Esophagus squamous epithelium (tissue), 5 donors: ENCODE results near the gene NEMP1. TPM values are rescaled to one million over a fixed set of nuclear protein-coding genes. Genes with fewer than 3 reads are reported as not detected.
"Not testable (repeated sequence)": the region's sequence is repeated elsewhere in the genome, so short reads cannot be mapped to it uniquely, and the experiment has no call there.

Experiments
- DNase-seq: peaks from one replicate; lab custom pipeline; 2025; lab: John Stamatoyannopoulos, UW
- H3K27ac ChIP-seq, 4 donors: fragments of 200-600 bp; sonication (generic); one replicate each; pipeline ENCODE4 v1.5.1; 2016 to 2019; ENCODE audit warnings: mild to moderate bottlenecking in 1 of 4
- H3K27me3 ChIP-seq, 4 donors: fragments of 200-600 bp; sonication (generic); 1 replicate in 3 of 4; 2 replicates in 1 of 4; pipeline versions ENCODE4 v1.5.1 to v1.6.0; 2017 to 2021; ENCODE audit warnings: antibody characterized with exemption in 1 of 4
- H3K36me3 ChIP-seq, 3 donors: fragments of 200-600 bp; sonication (generic); one replicate each; pipeline ENCODE4 v1.5.1; 2016 to 2019
- H3K4me1 ChIP-seq, 3 donors: fragments of 200-600 bp; sonication (generic); one replicate each; pipeline ENCODE4 v1.5.1; 2017 to 2019
- H3K4me3 ChIP-seq, 4 donors: fragments of 200-600 bp; sonication (generic); 1 replicate in 3 of 4; 2 replicates in 1 of 4; pipeline ENCODE4 v1.5.1; 2016 to 2019; ENCODE audit warnings: mild to moderate bottlenecking in 2 of 4, moderate library complexity in 1 of 4
- H3K9me3 ChIP-seq, 3 donors: fragments of 200-600 bp; sonication (generic); one replicate each; pipeline ENCODE4 v1.5.1; 2016 to 2019
- POLR2A ChIP-seq, 4 donors: fragments of 450-650 bp; IDR thresholded peaks; one replicate each; pipeline ENCODE4 v1.6.1; 2017; ENCODE audit warnings: antibody characterized with exemption in 4 of 4, mild to moderate bottlenecking in 4 of 4, moderate library complexity in 3 of 4
- whole genome bisulfite sequencing, 2 donors: methylation state at CpG; one replicate each; pipeline ENCODE4 v1.1.5; 2018; 5-methylcytosine and 5-hydroxymethylcytosine counted together
- intact Hi-C: fragments of 100-400 bp; cut with DNase I; formaldehyde crosslinking; loops from one replicate; pipeline ENCODE4 v1.15.0; 2022
- total RNA-seq, 4 donors: library from RNA; depleted of rRNA; stranded (reverse); fragments of >200 nt; gene quantifications; one replicate each; pipeline ENCODE4 v1.1.0, GENCODE V29; 2016
- TF ChIP-seq, protein P1 (sequence below), 6 experiments: fragments of 450-650 bp in 4 of 6; fragments of 200-600 bp in 2 of 6; sonication (generic) in 2 of 6; IDR thresholded peaks; one replicate each; pipeline ENCODE4 v1.5.1; 2016 to 2019; ENCODE audit warnings: antibody characterized with exemption in 6 of 6, mild to moderate bottlenecking in 4 of 6, moderate library complexity in 4 of 6
- donor health status: DM: yes; HTN: yes; CAD: no.

NEMP1 gene
- total RNA-seq, 4 donors from 2014 or later: 4.1 to 7.6 (median 6.7) TPM

DNA sequence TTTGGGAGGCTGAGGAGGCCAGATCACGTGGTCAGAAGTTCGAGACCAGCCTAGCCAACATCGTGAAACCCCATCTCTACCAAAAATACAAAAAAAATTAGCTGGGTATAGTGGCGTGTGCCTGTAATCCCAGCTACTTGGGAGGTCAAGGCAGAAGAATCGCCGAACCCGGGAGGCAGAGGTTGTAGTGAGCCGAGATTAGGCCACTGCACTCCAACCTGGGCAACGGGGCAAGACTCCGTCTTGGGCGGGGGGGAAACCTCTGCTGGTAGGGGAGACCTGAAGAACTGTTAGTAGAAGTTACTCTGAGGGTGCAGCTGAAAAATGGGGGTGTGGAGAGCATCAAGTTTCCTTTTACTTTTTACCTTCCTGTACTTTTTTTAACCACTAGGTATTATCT, 47.5 kb upstream of the NEMP1 start:
- 94% methylated on average over 11 of the region's 11 CpGs for WGBS, 2 donors
- intact Hi-C loops: loop anchor here (2.0 kb wide), 1 partner anchor 57 kb away; no protein-coding TSS in a partner anchor
- Histone ChIP-seq H3K27ac (peak overlapping the region in 3 of 4 donors; percentile 98 to 100 (median 98)), H3K36me3 (no peaks in the 10 kb centered on the region), H3K9me3 (no peaks in the 10 kb centered on the region), H3K4me1 (peaks cover 20 to 53% (median 32%) of the 10 kb centered on the region in 3 donors), H3K4me3 (no peak overlapping the region), H3K27me3 (peaks cover 0 to 13% (median 0%) of the 10 kb centered on the region in 4 donors)
- no peak for TF ChIP-seq POLR2A (IDR thresholded peaks at IDR 0.05)
- TF ChIP-seq, protein P1, sequence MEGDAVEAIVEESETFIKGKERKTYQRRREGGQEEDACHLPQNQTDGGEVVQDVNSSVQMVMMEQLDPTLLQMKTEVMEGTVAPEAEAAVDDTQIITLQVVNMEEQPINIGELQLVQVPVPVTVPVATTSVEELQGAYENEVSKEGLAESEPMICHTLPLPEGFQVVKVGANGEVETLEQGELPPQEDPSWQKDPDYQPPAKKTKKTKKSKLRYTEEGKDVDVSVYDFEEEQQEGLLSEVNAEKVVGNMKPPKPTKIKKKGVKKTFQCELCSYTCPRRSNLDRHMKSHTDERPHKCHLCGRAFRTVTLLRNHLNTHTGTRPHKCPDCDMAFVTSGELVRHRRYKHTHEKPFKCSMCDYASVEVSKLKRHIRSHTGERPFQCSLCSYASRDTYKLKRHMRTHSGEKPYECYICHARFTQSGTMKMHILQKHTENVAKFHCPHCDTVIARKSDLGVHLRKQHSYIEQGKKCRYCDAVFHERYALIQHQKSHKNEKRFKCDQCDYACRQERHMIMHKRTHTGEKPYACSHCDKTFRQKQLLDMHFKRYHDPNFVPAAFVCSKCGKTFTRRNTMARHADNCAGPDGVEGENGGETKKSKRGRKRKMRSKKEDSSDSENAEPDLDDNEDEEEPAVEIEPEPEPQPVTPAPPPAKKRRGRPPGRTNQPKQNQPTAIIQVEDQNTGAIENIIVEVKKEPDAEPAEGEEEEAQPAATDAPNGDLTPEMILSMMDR (IDR thresholded peaks at IDR 0.05): no peak
- no peak for DNase-seq

DNA sequence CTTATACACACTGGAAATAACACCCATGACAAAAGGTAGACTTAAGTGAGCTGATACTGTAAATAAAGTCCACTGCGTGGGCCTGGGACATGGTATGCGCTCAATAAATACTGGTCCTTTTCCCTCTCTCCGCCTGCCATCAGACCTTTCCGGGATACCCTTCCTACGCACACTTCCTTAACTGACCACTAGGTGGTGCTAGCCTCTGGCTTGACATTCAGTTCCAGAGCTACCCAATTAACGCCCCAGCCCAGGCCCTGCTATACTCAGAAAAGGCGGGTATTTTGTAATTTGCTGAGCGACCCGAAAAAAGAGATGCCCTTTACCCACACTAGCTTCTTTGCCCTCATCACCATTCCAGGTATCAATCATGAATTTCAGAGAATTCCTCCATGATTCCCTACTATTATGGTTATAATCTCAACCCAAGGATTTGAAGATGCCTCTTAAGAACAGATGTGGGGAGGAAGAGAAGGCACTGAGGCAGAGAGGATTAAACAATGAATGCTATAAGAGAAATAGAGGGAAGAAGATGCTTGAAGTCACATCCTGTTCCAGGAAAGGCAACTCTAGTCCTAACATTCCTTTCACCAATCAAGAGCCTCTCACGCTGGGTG, 45.8 kb upstream of the NEMP1 start:
- Histone ChIP-seq H3K27ac (no peak overlapping the region), H3K36me3 (no peaks in the 10 kb centered on the region), H3K9me3 (no peaks in the 10 kb centered on the region), H3K4me3 (no peak overlapping the region), H3K27me3 (peaks cover 0 to 10% (median 0%) of the 10 kb centered on the region in 4 donors), H3K4me1 (peaks cover 8 to 36% (median 19%) of the 10 kb centered on the region in 3 donors)
- TF ChIP-seq, protein P1 (IDR thresholded peaks at IDR 0.05): peak; percentile 94 to 98 (median 96)
- TF ChIP-seq POLR2A (IDR thresholded peaks at IDR 0.05): no peak
- DNase-seq: no peak
- WGBS, 2 donors: 13 to 16% methylated on average over 10 of the region's 10 CpGs
- intact Hi-C loops: no loop called here

DNA sequence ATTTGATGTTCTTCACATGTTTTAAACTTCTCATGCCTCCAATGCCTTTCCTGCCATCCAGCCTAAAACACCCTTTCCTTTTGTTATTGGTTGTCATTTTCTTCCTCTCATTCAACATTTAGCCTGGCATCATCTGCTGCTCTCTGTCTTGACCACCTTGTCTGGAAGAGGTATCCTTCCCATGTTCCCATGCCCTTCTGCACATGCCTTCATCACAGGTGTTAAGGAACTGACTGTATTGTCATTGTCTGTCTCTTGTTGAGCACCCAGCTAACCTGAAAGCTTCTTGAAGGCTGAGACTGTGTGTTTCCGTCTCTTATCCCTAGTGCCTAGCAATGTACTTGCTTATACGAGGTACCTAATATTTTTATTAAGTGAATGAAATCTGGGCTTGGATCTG, 45.2 kb upstream of the NEMP1 start:
- DNase-seq: no peak
- peaks cover 8 to 31% (median 18%) of the 10 kb centered on the region in 3 donors for H3K4me1 ChIP-seq
- intact Hi-C loops: no loop called here
- no peak for TF ChIP-seq POLR2A (IDR thresholded peaks at IDR 0.05)
- TF ChIP-seq, protein P1 (IDR thresholded peaks at IDR 0.05): no peak
- WGBS, 2 donors: 28 to 34% methylated on average over 2 of the region's 2 CpGs
- H3K27me3 ChIP-seq: peaks cover 0 to 5% (median 0%) of the 10 kb centered on the region in 4 donors
- no peaks in the 10 kb centered on the region for H3K9me3 ChIP-seq
- H3K27ac ChIP-seq: no peak overlapping the region
- no peak overlapping the region for H3K4me3 ChIP-seq
- H3K36me3 ChIP-seq: no peaks in the 10 kb centered on the region

DNA sequence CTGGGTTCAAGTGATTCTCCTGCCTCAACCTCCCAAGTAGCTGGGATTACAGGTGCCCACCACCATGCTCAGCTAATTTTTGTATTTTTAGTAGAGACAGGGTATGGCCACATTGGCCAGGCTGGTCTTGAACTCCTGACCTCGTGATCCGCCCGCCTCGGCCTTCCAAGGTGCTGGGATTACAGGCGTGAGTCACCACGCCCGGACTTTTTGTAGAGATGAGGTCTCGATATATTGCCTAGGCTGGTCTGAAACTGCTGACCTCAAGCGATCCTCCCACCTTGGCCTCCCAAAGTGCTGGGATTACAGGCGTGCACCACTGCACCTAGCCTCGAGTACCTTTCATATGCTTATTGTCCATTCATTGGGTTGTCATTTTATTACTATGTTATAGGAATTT, 42.1 kb upstream of the NEMP1 start:
- DNase-seq, H3K9me3 ChIP-seq, H3K27ac ChIP-seq, intact Hi-C loops, H3K27me3 ChIP-seq, H3K4me3 ChIP-seq, H3K36me3 ChIP-seq, H3K4me1 ChIP-seq: not testable (repeated sequence)
- 78 to 81% methylated on average over 11 of the region's 11 CpGs for WGBS, 2 donors

DNA sequence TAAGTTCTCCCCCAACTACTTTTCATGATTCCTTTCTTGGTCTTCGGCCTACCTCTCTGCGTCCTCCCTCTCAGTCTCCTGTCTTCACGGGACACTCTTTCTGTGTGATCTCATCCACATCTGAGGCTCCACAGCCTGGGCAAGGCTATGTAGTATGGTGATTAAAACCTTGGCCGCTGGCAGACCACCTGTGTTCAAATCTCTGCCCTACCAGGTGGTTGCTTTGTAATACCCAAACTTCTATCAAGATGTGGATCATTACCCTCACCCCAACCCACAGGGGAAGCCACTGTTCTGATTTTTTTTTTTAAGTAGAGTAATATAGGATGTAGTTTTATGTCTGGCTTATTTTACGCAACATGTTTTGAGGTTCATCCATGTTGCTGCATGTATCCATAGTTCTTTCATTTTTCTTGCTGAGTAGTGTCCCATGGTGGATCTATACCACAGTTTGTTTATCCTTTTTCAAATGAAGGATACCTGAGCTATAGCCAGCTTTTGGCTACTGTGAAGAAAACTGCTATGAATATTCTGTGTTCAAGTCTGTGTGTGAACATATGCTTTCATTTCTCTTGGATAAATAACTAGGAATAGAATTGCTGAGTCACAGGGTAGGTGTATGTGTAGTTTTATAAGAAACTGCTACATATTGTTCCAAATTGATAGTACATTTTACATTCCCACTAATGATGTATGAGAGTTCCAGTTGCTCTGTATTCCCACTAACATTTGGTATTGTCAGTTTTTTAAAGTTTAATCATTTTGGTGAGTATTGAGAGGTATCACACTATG, 40.9 kb upstream of the NEMP1 start:
- Histone ChIP-seq H3K27me3 (no peaks in the 10 kb centered on the region), H3K9me3 (no peaks in the 10 kb centered on the region), H3K4me3 (no peak overlapping the region), H3K36me3 (no peaks in the 10 kb centered on the region), H3K4me1 (peaks cover 0 to 3% (median 0%) of the 10 kb centered on the region in 3 donors), H3K27ac (peak overlapping the region in 1 of 4 donors; percentile 19)
- WGBS, 2 donors: 86 to 89% methylated on average over 5 of the region's 5 CpGs
- TF ChIP-seq, protein P1 (IDR thresholded peaks at IDR 0.05): no peak
- TF ChIP-seq POLR2A (IDR thresholded peaks at IDR 0.05): no peak
- intact Hi-C loops: no loop called here
- DNase-seq: no peak
